Measurements from ENCODE around the gene TRAFD1.

Gene TRAFD1

GRCh38 chr12:112134731-112135130, 9.4 kb downstream of the TRAFD1 start:
- H4K8ac ChIP-seq (ENCODE audit: low read depth, low read length) = no peak overlapping the region
- H2BK12ac ChIP-seq (ENCODE audit: low read length) = no peak overlapping the region
- no peaks in the 10 kb centered on the region for H3K27me3 ChIP-seq (ENCODE audit: control insufficient read depth in 3 of 3, insufficient read depth in 3 of 3, low read depth in 1 of 3, low read length in 3 of 3)
- H3K4me2 ChIP-seq (ENCODE audit: insufficient read depth, low read length, poor library complexity, severe bottlenecking) = no peak overlapping the region
- peaks cover 13 to 67% of the 10 kb centered on the region in 2 donors for H3K36me3 ChIP-seq (replicated peaks in 1 of 2; ENCODE audit: control insufficient read depth in 2 of 2, insufficient read depth in 2 of 2, low read length in 2 of 2)
- H3K9me3 ChIP-seq (replicated peaks in 1 of 2; ENCODE audit: control insufficient read depth in 2 of 2, insufficient read depth in 1 of 2, low read depth in 1 of 2, low read length in 2 of 2) = no peaks in the 10 kb centered on the region
- H3K79me1 ChIP-seq (ENCODE audit: low read depth, low read length) = no peaks in the 10 kb centered on the region
- WGBS, 2 donors (ENCODE audit: extremely low coverage in 2 of 2, insufficient read length in 2 of 2, insufficient replicate concordance in 1 of 2) = no CpG with 5 or more reads among the region's 3 CpGs
- H3K9ac ChIP-seq (ENCODE audit: low read depth, low read length, poor library complexity) = no peak overlapping the region
- H2AK5ac ChIP-seq (ENCODE audit: low read depth, low read length) = no peak overlapping the region
- no peak overlapping the region for H2AFZ ChIP-seq (ENCODE audit: low read length)
- DNase-seq (ENCODE audit: low spot score) = no peak
- H3K18ac ChIP-seq (ENCODE audit: low read length) = no peak overlapping the region
- H4K91ac ChIP-seq (ENCODE audit: low read depth, low read length, poor library complexity) = no peak overlapping the region
- no peak overlapping the region for H3K4ac ChIP-seq (ENCODE audit: low read length)
- H3K4me1 ChIP-seq (ENCODE audit: control insufficient read depth in 2 of 2, insufficient read depth in 1 of 2, low read depth in 1 of 2, low read length in 2 of 2) = no peaks in the 10 kb centered on the region
- no peak overlapping the region for H3K27ac ChIP-seq (replicated peaks; ENCODE audit: low read length)
- H2BK5ac ChIP-seq (ENCODE audit: low read length) = no peak overlapping the region
- H2BK15ac ChIP-seq (ENCODE audit: low read length) = no peak overlapping the region
- no peak overlapping the region for H3K4me3 ChIP-seq (ENCODE audit: low read length in 2 of 2)
- H3K23ac ChIP-seq (ENCODE audit: low read depth, low read length, poor library complexity) = no peak overlapping the region
- H3K14ac ChIP-seq (ENCODE audit: low read length) = no peak overlapping the region
- no peak overlapping the region for H2BK120ac ChIP-seq (ENCODE audit: low read depth, low read length)

- Histone ChIP-seq H3K14ac (ENCODE audit: low read length) (no peak overlapping the region), H3K27me3 (ENCODE audit: control insufficient read depth in 3 of 3, insufficient read depth in 3 of 3, low read depth in 1 of 3, low read length in 3 of 3) (no peaks in the 10 kb centered on the region), H2AK5ac (ENCODE audit: low read depth, low read length) (no peak overlapping the region), H3K9me3 (replicated peaks in 1 of 2; ENCODE audit: control insufficient read depth in 2 of 2, insufficient read depth in 1 of 2, low read depth in 1 of 2, low read length in 2 of 2) (no peaks in the 10 kb centered on the region), H2BK15ac (ENCODE audit: low read length) (no peak overlapping the region), H3K9ac (ENCODE audit: low read depth, low read length, poor library complexity) (no peak overlapping the region), H4K91ac (ENCODE audit: low read depth, low read length, poor library complexity) (no peak overlapping the region), H2BK12ac (ENCODE audit: low read length) (no peak overlapping the region), H2BK120ac (ENCODE audit: low read depth, low read length) (no peak overlapping the region), H3K4me1 (ENCODE audit: control insufficient read depth in 2 of 2, insufficient read depth in 1 of 2, low read depth in 1 of 2, low read length in 2 of 2) (no peaks in the 10 kb centered on the region), H3K27ac (replicated peaks; ENCODE audit: low read length) (no peak overlapping the region), H3K4me2 (ENCODE audit: insufficient read depth, low read length, poor library complexity, severe bottlenecking) (no peak overlapping the region), H3K79me1 (ENCODE audit: low read depth, low read length) (no peaks in the 10 kb centered on the region), H3K36me3 (replicated peaks in 1 of 2; ENCODE audit: control insufficient read depth in 2 of 2, insufficient read depth in 2 of 2, low read length in 2 of 2) (peaks cover 26 to 91% of the 10 kb centered on the region in 2 donors), H4K8ac (ENCODE audit: low read depth, low read length) (no peak overlapping the region), H3K18ac (ENCODE audit: low read length) (no peak overlapping the region), H3K4ac (ENCODE audit: low read length) (no peak overlapping the region), H2AFZ (ENCODE audit: low read length) (no peak overlapping the region), H2BK5ac (ENCODE audit: low read length) (no peak overlapping the region), H3K23ac (ENCODE audit: low read depth, low read length, poor library complexity) (no peak overlapping the region), H3K4me3 (ENCODE audit: low read length in 2 of 2) (no peak overlapping the region)
- no CpG with 5 or more reads among the region's 5 CpGs for whole genome bisulfite sequencing, 2 donors (ENCODE audit: extremely low coverage in 2 of 2, insufficient read length in 2 of 2, insufficient replicate concordance in 1 of 2)
- no peak for DNase-seq (ENCODE audit: low spot score)
Observed at GRCh38 chr12:112140728-112141127, 15.4 kb downstream of the TRAFD1 start.

- no peak overlapping the region for H3K18ac ChIP-seq (ENCODE audit: low read length)
- H2BK12ac ChIP-seq (ENCODE audit: low read length) = no peak overlapping the region
- DNase-seq (ENCODE audit: low spot score) = no peak
- H3K4me2 ChIP-seq (ENCODE audit: insufficient read depth, low read length, poor library complexity, severe bottlenecking) = no peak overlapping the region
- H3K4me1 ChIP-seq (ENCODE audit: control insufficient read depth in 2 of 2, insufficient read depth in 1 of 2, low read depth in 1 of 2, low read length in 2 of 2) = no peaks in the 10 kb centered on the region
- no peak overlapping the region for H3K27ac ChIP-seq (replicated peaks; ENCODE audit: low read length)
- no peak overlapping the region for H2BK5ac ChIP-seq (ENCODE audit: low read length)
- no peaks in the 10 kb centered on the region for H3K79me1 ChIP-seq (ENCODE audit: low read depth, low read length)
- no peak overlapping the region for H3K4ac ChIP-seq (ENCODE audit: low read length)
- no peak overlapping the region for H3K9ac ChIP-seq (ENCODE audit: low read depth, low read length, poor library complexity)
- no peak overlapping the region for H3K23ac ChIP-seq (ENCODE audit: low read depth, low read length, poor library complexity)
- no peaks in the 10 kb centered on the region for H3K27me3 ChIP-seq (ENCODE audit: control insufficient read depth in 3 of 3, insufficient read depth in 3 of 3, low read depth in 1 of 3, low read length in 3 of 3)
- no peak overlapping the region for H2BK15ac ChIP-seq (ENCODE audit: low read length)
- H3K4me3 ChIP-seq (ENCODE audit: low read length in 2 of 2) = no peak overlapping the region
- no peak overlapping the region for H2AFZ ChIP-seq (ENCODE audit: low read length)
- H3K36me3 ChIP-seq (replicated peaks in 1 of 2; ENCODE audit: control insufficient read depth in 2 of 2, insufficient read depth in 2 of 2, low read length in 2 of 2) = peaks cover 30 to 89% of the 10 kb centered on the region in 2 donors
- H4K91ac ChIP-seq (ENCODE audit: low read depth, low read length, poor library complexity) = no peak overlapping the region
- H4K8ac ChIP-seq (ENCODE audit: low read depth, low read length) = no peak overlapping the region
- no peaks in the 10 kb centered on the region for H3K9me3 ChIP-seq (replicated peaks in 1 of 2; ENCODE audit: control insufficient read depth in 2 of 2, insufficient read depth in 1 of 2, low read depth in 1 of 2, low read length in 2 of 2)
- H3K14ac ChIP-seq (ENCODE audit: low read length) = no peak overlapping the region
- H2BK120ac ChIP-seq (ENCODE audit: low read depth, low read length) = no peak overlapping the region
- WGBS, 2 donors (ENCODE audit: extremely low coverage in 2 of 2, insufficient read length in 2 of 2, insufficient replicate concordance in 1 of 2) = no CpG with 5 or more reads among the region's 1 CpG
- H2AK5ac ChIP-seq (ENCODE audit: low read depth, low read length) = no peak overlapping the region
Observed at GRCh38 chr12:112146123-112146522, 20.8 kb downstream of the TRAFD1 start.

- Histone ChIP-seq H3K14ac (ENCODE audit: low read length) (no peak overlapping the region), H4K8ac (ENCODE audit: low read depth, low read length) (no peak overlapping the region), H3K79me1 (ENCODE audit: low read depth, low read length) (no peaks in the 10 kb centered on the region), H3K36me3 (replicated peaks in 1 of 2; ENCODE audit: control insufficient read depth in 2 of 2, insufficient read depth in 2 of 2, low read length in 2 of 2) (peaks cover 43 to 92% of the 10 kb centered on the region in 2 donors), H3K4ac (ENCODE audit: low read length) (no peak overlapping the region), H3K9me3 (replicated peaks in 1 of 2; ENCODE audit: control insufficient read depth in 2 of 2, insufficient read depth in 1 of 2, low read depth in 1 of 2, low read length in 2 of 2) (no peaks in the 10 kb centered on the region), H3K27ac (replicated peaks; ENCODE audit: low read length) (no peak overlapping the region), H3K4me2 (ENCODE audit: insufficient read depth, low read length, poor library complexity, severe bottlenecking) (no peak overlapping the region), H2BK15ac (ENCODE audit: low read length) (no peak overlapping the region), H3K27me3 (ENCODE audit: control insufficient read depth in 3 of 3, insufficient read depth in 3 of 3, low read depth in 1 of 3, low read length in 3 of 3) (no peaks in the 10 kb centered on the region), H3K9ac (ENCODE audit: low read depth, low read length, poor library complexity) (no peak overlapping the region), H2AK5ac (ENCODE audit: low read depth, low read length) (no peak overlapping the region), H2BK12ac (ENCODE audit: low read length) (no peak overlapping the region), H3K18ac (ENCODE audit: low read length) (no peak overlapping the region), H3K4me1 (ENCODE audit: control insufficient read depth in 2 of 2, insufficient read depth in 1 of 2, low read depth in 1 of 2, low read length in 2 of 2) (no peaks in the 10 kb centered on the region), H2BK5ac (ENCODE audit: low read length) (no peak overlapping the region), H2AFZ (ENCODE audit: low read length) (no peak overlapping the region), H3K23ac (ENCODE audit: low read depth, low read length, poor library complexity) (no peak overlapping the region), H2BK120ac (ENCODE audit: low read depth, low read length) (no peak overlapping the region), H4K91ac (ENCODE audit: low read depth, low read length, poor library complexity) (no peak overlapping the region), H3K4me3 (ENCODE audit: low read length in 2 of 2) (no peak overlapping the region)
- no CpG with 5 or more reads among the region's 3 CpGs for WGBS, 2 donors (ENCODE audit: extremely low coverage in 2 of 2, insufficient read length in 2 of 2, insufficient replicate concordance in 1 of 2)
- DNase-seq (ENCODE audit: low spot score) = no peak
Observed at GRCh38 chr12:112148031-112148513, 22.7 kb downstream of the TRAFD1 start.
